ENCODE data around the gene LENG9.

LENG9 gene

DNA sequence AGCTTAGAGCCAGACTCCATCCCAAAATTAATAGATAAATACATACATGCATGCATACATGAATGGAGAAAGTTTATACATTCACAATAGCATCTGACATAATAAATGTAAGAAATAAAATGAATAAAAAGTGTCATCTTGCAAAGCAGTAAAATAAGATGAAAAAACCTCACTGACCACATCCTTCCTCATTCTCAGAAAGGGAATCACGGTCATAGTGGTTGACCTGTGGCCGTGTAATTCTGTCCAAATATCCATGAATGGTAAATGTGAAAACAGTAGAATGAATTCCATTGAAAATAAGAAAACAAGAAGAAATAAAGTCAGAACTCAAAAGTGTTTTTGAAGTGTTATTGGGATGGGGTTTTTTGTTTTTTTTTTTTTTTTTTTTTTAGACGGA lies 19.3 kb upstream of the LENG9 start:
- TF ChIP-seq, protein P1, sequence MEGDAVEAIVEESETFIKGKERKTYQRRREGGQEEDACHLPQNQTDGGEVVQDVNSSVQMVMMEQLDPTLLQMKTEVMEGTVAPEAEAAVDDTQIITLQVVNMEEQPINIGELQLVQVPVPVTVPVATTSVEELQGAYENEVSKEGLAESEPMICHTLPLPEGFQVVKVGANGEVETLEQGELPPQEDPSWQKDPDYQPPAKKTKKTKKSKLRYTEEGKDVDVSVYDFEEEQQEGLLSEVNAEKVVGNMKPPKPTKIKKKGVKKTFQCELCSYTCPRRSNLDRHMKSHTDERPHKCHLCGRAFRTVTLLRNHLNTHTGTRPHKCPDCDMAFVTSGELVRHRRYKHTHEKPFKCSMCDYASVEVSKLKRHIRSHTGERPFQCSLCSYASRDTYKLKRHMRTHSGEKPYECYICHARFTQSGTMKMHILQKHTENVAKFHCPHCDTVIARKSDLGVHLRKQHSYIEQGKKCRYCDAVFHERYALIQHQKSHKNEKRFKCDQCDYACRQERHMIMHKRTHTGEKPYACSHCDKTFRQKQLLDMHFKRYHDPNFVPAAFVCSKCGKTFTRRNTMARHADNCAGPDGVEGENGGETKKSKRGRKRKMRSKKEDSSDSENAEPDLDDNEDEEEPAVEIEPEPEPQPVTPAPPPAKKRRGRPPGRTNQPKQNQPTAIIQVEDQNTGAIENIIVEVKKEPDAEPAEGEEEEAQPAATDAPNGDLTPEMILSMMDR (IDR thresholded peaks at IDR 0.05; ENCODE audit: control extremely low read depth, extremely low read depth, low read depth, missing control alignments), result no peak
- ChIA-PET POLR2A (interaction anchor here (0.6 kb wide), 1 partner anchor 52 kb away, joined by 3 read pairs; no protein-coding TSS in a partner anchor), CTCF (interaction anchor here (0.8 to 6.6 kb wide), 4 partner anchors 38 to 190 kb away, joined by 3 to 62 read pairs (median 3); no protein-coding TSS in a partner anchor)
- no peak for DNase-seq (ENCODE audit: extremely low spot score)

DNA sequence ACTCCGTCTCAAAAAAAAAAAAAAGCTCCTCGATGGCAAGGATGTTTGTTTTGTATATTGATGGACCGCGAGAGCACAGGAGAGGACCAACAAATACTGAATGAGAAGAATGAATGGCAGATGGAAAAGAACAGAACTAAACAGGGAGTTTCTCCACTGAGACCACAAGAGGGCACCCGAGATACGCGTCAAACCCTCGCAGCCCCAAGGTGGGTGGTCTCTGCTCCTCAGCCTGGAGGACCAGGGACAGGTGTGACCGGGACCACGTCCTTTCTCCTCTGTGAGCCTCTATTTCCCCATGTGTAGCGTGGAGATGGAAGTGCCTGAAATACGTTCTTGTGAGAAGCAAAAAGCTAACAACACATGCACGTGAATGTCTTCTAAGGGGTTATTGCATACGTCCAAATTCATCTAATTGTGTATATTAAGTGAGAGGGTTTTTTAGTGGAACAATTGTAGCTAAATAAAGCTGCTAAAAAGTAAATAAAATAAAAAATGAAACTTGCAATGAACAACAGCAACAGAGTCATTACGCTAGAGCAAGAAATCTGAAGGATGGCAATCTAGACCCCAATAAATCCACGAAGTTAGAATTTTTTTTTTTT lies 17.9 kb upstream of the LENG9 start:
- peak; percentile 61 for DNase-seq (ENCODE audit: extremely low spot score)
- TF ChIP-seq, protein P1 (IDR thresholded peaks at IDR 0.05; ENCODE audit: control extremely low read depth, extremely low read depth, low read depth, missing control alignments), result peak; percentile 58
- ChIA-PET POLR2A (no interaction called here), CTCF (interaction anchor here (0.7 to 6.6 kb wide), 23 partner anchors 8 to 436 kb away, joined by 3 to 129 read pairs (median 4); partner anchors contain the start of genes CDC42EP5 and LILRB1)

DNA sequence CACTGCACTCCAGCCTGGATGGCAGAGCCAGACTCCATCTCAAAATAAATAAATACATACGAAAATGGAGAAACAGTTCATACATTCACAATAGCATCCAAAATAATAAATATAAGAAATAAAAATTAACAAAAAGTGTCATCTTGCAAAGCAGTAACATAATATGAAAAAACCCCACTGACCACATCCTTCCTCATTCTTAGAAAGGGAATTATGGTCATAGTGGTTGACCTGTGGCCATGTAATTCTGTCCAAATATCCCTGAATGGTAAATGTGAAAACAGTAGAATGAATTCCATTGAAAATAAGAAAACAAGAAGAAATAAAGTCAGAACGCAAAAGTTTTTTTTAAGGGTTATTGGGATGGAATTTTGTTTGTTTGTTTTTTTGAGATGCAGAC lies 16.5 kb upstream of the LENG9 start:
- ChIA-PET POLR2A (no interaction called here), CTCF (interaction anchor here (1.0 to 6.6 kb wide), 12 partner anchors 10 to 653 kb away, joined by 3 to 129 read pairs (median 10); no protein-coding TSS in a partner anchor)
- no peak for DNase-seq (ENCODE audit: extremely low spot score)
- TF ChIP-seq, protein P1 (IDR thresholded peaks at IDR 0.05; ENCODE audit: control extremely low read depth, extremely low read depth, low read depth, missing control alignments), result no peak

DNA sequence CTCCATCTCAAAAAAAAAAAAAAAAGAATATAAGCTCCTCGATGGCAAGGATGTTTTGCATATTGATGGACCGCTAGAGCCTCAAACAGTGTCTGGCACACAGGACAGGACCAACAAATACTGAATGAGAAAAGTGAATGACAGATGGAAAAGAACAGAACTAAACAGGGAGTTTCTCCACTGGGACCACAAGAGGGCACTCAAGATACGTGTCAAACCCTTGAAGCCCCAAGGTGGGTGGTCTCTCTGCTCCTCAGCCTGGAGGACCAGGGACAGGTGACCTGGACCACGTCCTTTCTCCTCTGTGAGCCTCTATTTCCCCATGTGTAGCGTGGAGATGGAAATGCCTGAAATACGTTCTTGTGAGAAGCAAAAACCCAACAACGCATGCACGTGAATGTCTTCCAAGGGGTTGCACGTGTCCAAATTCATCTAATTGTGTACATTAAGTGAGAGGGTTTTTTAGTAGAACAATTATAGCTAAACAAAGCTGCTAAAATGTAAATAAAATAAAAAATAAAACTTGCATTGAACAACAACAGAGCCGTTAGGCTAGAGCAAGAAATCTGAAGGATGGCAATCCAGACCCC lies 15.2 kb upstream of the LENG9 start:
- CTCF ChIA-PET, result interaction anchor here (0.7 to 6.6 kb wide), 19 partner anchors 9 to 823 kb away, joined by 3 to 129 read pairs (median 5); no protein-coding TSS in a partner anchor
- TF ChIP-seq, protein P1 (IDR thresholded peaks at IDR 0.05; ENCODE audit: control extremely low read depth, extremely low read depth, low read depth, missing control alignments), result peak; percentile 72
- DNase-seq (ENCODE audit: extremely low spot score), result peak; percentile 50
- POLR2A ChIA-PET, result no interaction called here

DNA sequence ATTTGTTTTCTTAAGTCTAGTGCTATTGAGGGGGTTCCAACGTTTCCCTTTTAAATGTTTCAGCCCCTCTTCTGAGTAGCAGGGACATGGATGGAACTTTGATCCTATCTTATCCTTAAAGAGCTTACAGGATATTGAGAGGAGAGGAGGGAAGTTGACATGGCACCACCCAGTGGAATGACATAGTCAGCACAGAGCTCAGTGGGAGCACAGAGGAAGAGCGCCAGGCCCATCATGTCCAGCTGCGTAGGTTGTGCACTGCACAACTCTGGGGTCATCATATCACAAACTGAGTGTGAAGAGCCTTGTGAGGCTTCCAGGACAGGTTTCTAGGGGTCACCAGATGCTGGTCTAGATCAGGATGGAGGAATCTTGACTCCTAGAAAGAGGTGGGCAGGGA lies 14.1 kb upstream of the LENG9 start:
- TF ChIP-seq, protein P1 (IDR thresholded peaks at IDR 0.05; ENCODE audit: control extremely low read depth, extremely low read depth, low read depth, missing control alignments), result peak; percentile 3
- CTCF ChIA-PET, result interaction anchor here (0.8 to 6.6 kb wide), 12 partner anchors 8 to 1026 kb away, joined by 3 to 129 read pairs (median 6); no protein-coding TSS in a partner anchor
- POLR2A ChIA-PET, result no interaction called here
- DNase-seq (ENCODE audit: extremely low spot score), result no peak

DNA sequence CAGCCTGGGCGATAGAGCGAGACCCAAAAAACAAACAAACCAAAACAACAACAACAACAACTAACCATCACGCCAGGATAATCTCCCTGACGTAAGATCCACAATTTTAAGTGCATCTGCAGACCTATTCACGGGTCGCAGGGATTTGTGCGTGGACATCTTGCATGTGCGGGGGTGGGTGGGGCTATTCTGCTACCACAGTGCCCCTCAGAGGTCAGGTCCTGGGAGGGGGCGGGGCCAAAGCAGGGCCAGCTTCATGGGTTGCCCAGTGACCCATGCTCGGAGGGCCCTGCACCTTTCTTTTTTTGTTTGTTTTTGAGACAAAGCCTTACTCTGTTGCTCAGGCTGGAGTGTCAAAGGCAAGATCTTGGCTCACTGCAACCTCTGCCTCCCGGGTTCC lies 12.1 kb upstream of the LENG9 start:
- CTCF ChIA-PET, result interaction anchor here (0.7 kb wide), 1 partner anchor 199 kb away, joined by 3 read pairs; no protein-coding TSS in a partner anchor
- no peak for DNase-seq (ENCODE audit: extremely low spot score)
- POLR2A ChIA-PET, result no interaction called here
- TF ChIP-seq, protein P1 (IDR thresholded peaks at IDR 0.05; ENCODE audit: control extremely low read depth, extremely low read depth, low read depth, missing control alignments), result no peak

Data from GM10248 (cell line).